HG03045 (cell line): ENCODE results near the gene KCNJ10.
"Not testable (repeated sequence)": the region's sequence is repeated elsewhere in the genome, so short reads cannot be mapped to it uniquely, and the experiment has no call there.

Experiments used
- ATAC-seq: cut with Tn5 transposase; IDR thresholded peaks from one replicate; pipeline ENCODE4 v1.9.1; 2021; ENCODE audit warnings: mild to moderate bottlenecking, moderate library complexity; ENCODE audit not compliant: unreplicated experiment

Gene KCNJ10

GRCh38 chr1:160069460-160070231, at the start of gene KCNJ10:
TSS of gene KCNJ10 (minus strand) at chr1:160070160. CDS start at chr1:160042532, 27,628 bp downstream.
- ATAC-seq = no peak

GRCh38 chr1:160118928-160119327, 49.0 kb upstream of the KCNJ10 start:
- ATAC-seq = no peak

- no peak for ATAC-seq
Measured at GRCh38 chr1:160117709-160118183, 47.8 kb upstream of the KCNJ10 start.

GRCh38 chr1:160117300-160117699, 47.3 kb upstream of the KCNJ10 start:
- ATAC-seq = no peak

GRCh38 chr1:160116283-160117147, 46.6 kb upstream of the KCNJ10 start:
- ATAC-seq = no peak

- no peak for ATAC-seq
Measured at GRCh38 chr1:160115545-160116282, 45.8 kb upstream of the KCNJ10 start, which contains the start of gene ATP1A2. TSS of gene ATP1A2 (plus strand) at chr1:160115759. CDS start at chr1:160115862, 103 bp downstream.

GRCh38 chr1:160114085-160114484, 44.1 kb upstream of the KCNJ10 start:
- ATAC-seq = no peak

- ATAC-seq = no peak
Measured at GRCh38 chr1:160113407-160113806, 43.4 kb upstream of the KCNJ10 start.

- ATAC-seq = no peak
Measured at GRCh38 chr1:160112357-160112756, 42.4 kb upstream of the KCNJ10 start.

- not testable (repeated sequence) for ATAC-seq
Measured at GRCh38 chr1:160111462-160111861, 41.5 kb upstream of the KCNJ10 start.

- ATAC-seq = no peak
Measured at GRCh38 chr1:160109686-160110085, 39.7 kb upstream of the KCNJ10 start.

GRCh38 chr1:160108888-160109662, 39.1 kb upstream of the KCNJ10 start:
- no peak for ATAC-seq

- no peak for ATAC-seq
Measured at GRCh38 chr1:160107512-160107911, 37.6 kb upstream of the KCNJ10 start.

- no peak for ATAC-seq
Measured at GRCh38 chr1:160105155-160105554, 35.2 kb upstream of the KCNJ10 start.

- no peak for ATAC-seq
Measured at GRCh38 chr1:160104486-160104885, 34.5 kb upstream of the KCNJ10 start.

GRCh38 chr1:160103658-160104408, 33.9 kb upstream of the KCNJ10 start:
- ATAC-seq = no peak

- ATAC-seq = no peak
Measured at GRCh38 chr1:160101717-160102522, 32.0 kb upstream of the KCNJ10 start.

- peak; percentile 24 for ATAC-seq
Measured at GRCh38 chr1:160101037-160101716, 31.2 kb upstream of the KCNJ10 start.
